GM23338 (cell line): ENCODE results near the gene PPID. TPM values are rescaled to one million over a fixed set of nuclear protein-coding genes. Genes with fewer than 3 reads are reported as not detected.

ENCODE experiments used
- ATAC-seq: fragments of 200-7000 bp; cut with Tn5 transposase; 3 replicates; pipeline ENCODE4 v1.9.1; 2020
- DNase-seq: peaks from one replicate; pipeline ENCODE4 v3.0.0-alpha.2; 2015; ENCODE audit warnings: low spot score
- H2AFZ ChIP-seq: fragments of 200-600 bp; sonication (generic); 2 replicates; pipeline ENCODE4 v1.8.0; 2016; ENCODE audit warnings: antibody characterized with exemption, mild to moderate bottlenecking, moderate library complexity
- H3F3A ChIP-seq: fragments of 200-600 bp; sonication (generic); replicated peaks from 2 replicates; pipeline ENCODE4 v1.8.0; 2017; ENCODE audit warnings: antibody characterized with exemption, mixed run types, low read depth
- H3K27ac ChIP-seq: fragments of 200-600 bp; sonication (generic); 2 replicates; pipeline ENCODE4 v1.6.1; 2016; ENCODE audit warnings: low read depth
- H3K27me3 ChIP-seq: fragments of 200-600 bp; sonication (generic); 2 replicates; pipeline ENCODE4 v1.8.0; 2016; ENCODE audit warnings: mild to moderate bottlenecking, mixed run types, moderate library complexity; ENCODE audit not compliant: insufficient read depth
- H3K36me3 ChIP-seq: fragments of 200-600 bp; sonication (generic); 2 replicates; pipeline ENCODE4 v1.8.0; 2016; ENCODE audit warnings: mild to moderate bottlenecking; ENCODE audit not compliant: insufficient read depth
- H3K4me1 ChIP-seq: fragments of 200-600 bp; sonication (generic); 2 replicates; pipeline ENCODE4 v1.8.0; 2016; ENCODE audit warnings: mild to moderate bottlenecking, moderate library complexity; ENCODE audit not compliant: insufficient read depth
- H3K4me2 ChIP-seq: fragments of 200-600 bp; sonication (generic); 2 replicates; pipeline ENCODE4 v1.7.1; 2017; ENCODE audit warnings: mixed run types
- H3K4me3 ChIP-seq: fragments of 200-600 bp; sonication (generic); 2 replicates; pipeline ENCODE4 v1.6.1; 2016; ENCODE audit warnings: mixed run types
- H3K79me2 ChIP-seq: fragments of 200-600 bp; sonication (generic); replicated peaks from 2 replicates; pipeline ENCODE4 v1.8.0; 2017; ENCODE audit warnings: mild to moderate bottlenecking; ENCODE audit not compliant: insufficient read depth
- H3K9me2 ChIP-seq: fragments of 200-600 bp; sonication (generic); 2 replicates; pipeline ENCODE4 v1.8.0; 2017; ENCODE audit not compliant: insufficient read depth
- H4K20me1 ChIP-seq: fragments of 200-600 bp; sonication (generic); replicated peaks from 2 replicates; pipeline ENCODE4 v1.8.0; 2017; ENCODE audit warnings: mild to moderate bottlenecking; ENCODE audit not compliant: insufficient read depth
- H3K27ac Mint-ChIP-seq: 2 replicates; pipeline ENCODE4 v1.8.0; 2020; ENCODE audit warnings: inconsistent platforms, mild to moderate bottlenecking, moderate library complexity, mixed read lengths
- H3K27me3 Mint-ChIP-seq: 3 replicates; pipeline ENCODE4 v1.8.0; 2022; ENCODE audit warnings: low read depth, mild to moderate bottlenecking, moderate library complexity, mixed read lengths, inconsistent platforms; ENCODE audit not compliant: insufficient read depth, poor library complexity
- H3K36me3 Mint-ChIP-seq: 3 replicates; pipeline ENCODE4 v1.8.0; 2021; ENCODE audit warnings: low read depth, mild to moderate bottlenecking, inconsistent platforms, moderate library complexity, mixed read lengths
- H3K4me1 Mint-ChIP-seq: 3 replicates; pipeline ENCODE4 v1.8.0; 2020; ENCODE audit warnings: mild to moderate bottlenecking, inconsistent platforms, mixed read lengths
- H3K4me3 Mint-ChIP-seq: 3 replicates; pipeline ENCODE4 v1.8.0; 2021; ENCODE audit warnings: moderate library complexity, mild to moderate bottlenecking, inconsistent platforms, mixed read lengths
- H3K9me3 Mint-ChIP-seq: 3 replicates; pipeline ENCODE4 v1.8.0; 2020; ENCODE audit warnings: moderate library complexity, mild to moderate bottlenecking, inconsistent platforms, mixed read lengths
- CREB1 ChIP-seq: fragments of 250-450 bp; sonication (Bioruptor Pico); IDR thresholded peaks from 2 replicates; pipeline ENCODE4 v1.5.0; 2020; ENCODE audit warnings: low read depth, mild to moderate bottlenecking, moderate library complexity
- CTCF ChIP-seq, 2 experiments: fragments of 200-600 bp in 1 of 2; sonication (generic) in 1 of 2; conservative IDR thresholded peaks; 2 replicates each; pipeline versions ENCODE4 v1.5.1 to v1.6.1; 2016 to 2017; ENCODE audit warnings: antibody characterized with exemption in 2 of 2, low read depth in 2 of 2, mild to moderate bottlenecking in 2 of 2, moderate library complexity in 1 of 2
- EZH2 ChIP-seq: fragments of 200-600 bp; sonication (generic); IDR thresholded peaks from one replicate; pipeline ENCODE4 v1.8.0; 2017; ENCODE audit warnings: antibody characterized with exemption, mild to moderate bottlenecking, low read depth; ENCODE audit not compliant: unreplicated experiment
- POLR2AphosphoS5 ChIP-seq: IDR thresholded peaks from 2 replicates; pipeline ENCODE4 v1.6.1; 2016; ENCODE audit warnings: antibody characterized with exemption, low read depth
- STAT1 ChIP-seq: IDR thresholded peaks from one replicate; pipeline ENCODE4 v1.6.1; 2016; ENCODE audit warnings: antibody characterized with exemption; ENCODE audit not compliant: unreplicated experiment
- ZNF114 ChIP-seq: fragments of 250-450 bp; sonication (Bioruptor Pico); IDR thresholded peaks from 2 replicates; pipeline ENCODE4 v1.5.0; 2020; ENCODE audit warnings: mild to moderate bottlenecking, moderate library complexity
- ZNF331 ChIP-seq: fragments of 250-450 bp; sonication (Bioruptor Pico); IDR thresholded peaks from 2 replicates; pipeline ENCODE4 v1.5.0; 2020; ENCODE audit warnings: low read depth, mild to moderate bottlenecking, moderate library complexity
- polyA plus RNA-seq: library from polyadenylated mRNA; unstranded; fragments of >200 nt; fragmentation: Nextera tagmentation; extraction: Ambion mirVana; gene quantifications from 2 replicates; pipeline ENCODE4 v1.2.1, GENCODE V29; 2016
- total RNA-seq: library from RNA; depleted of rRNA; stranded (reverse); fragments of >200 nt; shearing (Covaris generic); gene quantifications from 2 replicates; pipeline ENCODE4 v1.2.3, GENCODE V29; 2014
- TF ChIP-seq, protein P1 (sequence below): IDR thresholded peaks from 2 replicates; pipeline ENCODE4 v1.6.1; 2016; ENCODE audit warnings: antibody characterized with exemption
- TF ChIP-seq, protein P2 (sequence below): IDR thresholded peaks from one replicate; pipeline ENCODE4 v1.6.1; 2018; ENCODE audit warnings: antibody characterized with exemption; ENCODE audit not compliant: unreplicated experiment

PPID gene
- total and polyA plus RNA-seq, 2 experiments from 2014 or later = 56.6 to 66.2 TPM

GRCh38 chr4:158673633-158674032 is 49.6 kb downstream of the PPID start:
- Histone ChIP-seq H4K20me1 (no peaks in the 10 kb centered on the region; the same call in 1 of the 2 replicates), H3K4me1 (0 out of 2 replicates have a peak, but pooled peaks cover 5% of the 10 kb centered on the region), H3K79me2 (peaks cover 33% of the 10 kb centered on the region), H3K27ac (no peak overlapping the region), H3K9me2 (no peaks in the 10 kb centered on the region), H2AFZ (no peak overlapping the region), H3K4me2 (no peak overlapping the region), H3K36me3 (peaks cover 5% of the 10 kb centered on the region; the same call in 1 of the 2 replicates), H3K4me3 (no peak overlapping the region), H3K27me3 (no peaks in the 10 kb centered on the region), H3F3A (peaks cover 5% of the 10 kb centered on the region; the same call in 1 of the 2 replicates)
- Mint-ChIP-seq H3K36me3 (peaks cover 7% of the 10 kb centered on the region), H3K27ac (no peak overlapping the region), H3K4me1 (peaks cover 14% of the 10 kb centered on the region; the same call in 2 of the 3 replicates), H3K9me3 (no peaks in the 10 kb centered on the region; the same call in 2 of the 3 replicates), H3K4me3 (no peak overlapping the region), H3K27me3 (peaks cover 12% of the 10 kb centered on the region)
- no peak for TF ChIP-seq ZNF331 (CRISPR knock-in tag)
- no peak for TF ChIP-seq POLR2AphosphoS5
- no peak for TF ChIP-seq ZNF114 (CRISPR knock-in tag)
- TF ChIP-seq CTCF (conservative IDR thresholded peaks at IDR 0.05; ENCODE audit: low read depth in 2 of 2) = no peak
- ATAC-seq (no peak), DNase-seq (no peak)

DNA sequence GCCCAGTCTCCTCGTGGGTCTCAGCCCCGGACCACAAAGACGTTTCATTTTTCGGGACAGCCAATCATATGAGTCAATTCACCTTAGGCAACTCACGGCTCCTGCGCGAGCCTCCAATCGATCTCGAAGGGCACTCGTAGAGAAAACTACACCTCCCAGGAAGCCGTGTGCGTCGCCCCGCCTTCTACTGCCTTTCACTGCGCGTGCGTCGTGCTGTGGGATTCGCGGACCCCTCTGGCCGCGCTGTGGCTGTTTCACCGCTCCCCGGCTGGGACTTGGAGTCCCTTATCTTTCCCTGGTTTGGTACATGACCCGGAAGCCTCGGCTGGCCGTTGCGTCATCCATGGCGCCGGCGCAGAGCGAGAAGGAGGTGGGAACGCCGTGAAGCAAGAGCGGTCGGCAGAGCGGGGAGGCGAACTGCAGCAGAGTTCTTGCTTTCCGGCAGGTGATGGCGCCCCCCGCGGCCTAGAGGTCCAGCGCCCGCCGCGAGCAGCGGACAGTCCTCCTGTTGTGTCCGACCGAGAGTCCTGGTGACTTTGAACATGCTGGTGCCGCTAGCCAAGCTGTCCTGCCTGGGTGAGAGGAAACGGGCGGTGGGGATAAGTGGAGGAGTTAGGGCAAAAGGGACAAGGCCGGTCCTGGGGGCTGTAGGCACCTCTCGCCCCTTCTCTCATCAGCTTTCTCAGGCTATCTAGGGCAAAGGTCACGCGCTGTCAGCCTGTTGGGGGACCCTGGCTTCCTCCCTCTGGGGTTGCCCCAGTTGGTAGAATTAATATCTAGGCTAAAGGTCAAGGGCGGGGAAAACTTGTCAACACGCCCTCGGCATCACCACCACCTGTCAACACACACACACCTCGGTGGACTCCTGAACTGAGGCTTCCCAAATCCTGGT is 51.0 kb downstream of the PPID start, which contains the start of gene ETFDH:
Gene ETFDH (plus strand): TSS at position 382 of the 892 bp plus-strand sequence. CDS start 161 bp downstream, at position 543.
- Mint-ChIP-seq H3K27ac (peak within 1 kb of the TSS; percentile 98), H3K27me3 (peaks cover 12% of the 10 kb centered on the region), H3K4me1 (peaks cover 14% of the 10 kb centered on the region; the same call in 2 of the 3 replicates), H3K4me3 (peak within 1 kb of the TSS; percentile 98), H3K36me3 (peaks cover 7% of the 10 kb centered on the region), H3K9me3 (no peaks in the 10 kb centered on the region; the same call in 2 of the 3 replicates)
- H3F3A ChIP-seq = peaks cover 5% of the 10 kb centered on the region; the same call in 1 of the 2 replicates
- no peaks in the 10 kb centered on the region for H3K9me2 ChIP-seq
- H4K20me1 ChIP-seq = no peaks in the 10 kb centered on the region; the same call in 1 of the 2 replicates
- H3K27ac ChIP-seq = peak within 1 kb of the TSS; percentile 84
- H3K4me2 ChIP-seq = peak within 1 kb of the TSS; percentile 81
- peak within 1 kb of the TSS; percentile 74 for H2AFZ ChIP-seq
- H3K36me3 ChIP-seq = peaks cover 5% of the 10 kb centered on the region; the same call in 1 of the 2 replicates
- ATAC-seq (peak; percentile 88), DNase-seq (peak; percentile 98)
- 0 out of 2 replicates have a peak, but pooled peaks cover 5% of the 10 kb centered on the region for H3K4me1 ChIP-seq
- no peaks in the 10 kb centered on the region for H3K27me3 ChIP-seq
- H3K79me2 ChIP-seq = peaks cover 46% of the 10 kb centered on the region
- peak within 1 kb of the TSS; percentile 76 for H3K4me3 ChIP-seq
- TF ChIP-seq CREB1 (peak; percentile 89), POLR2AphosphoS5 (peak; percentile 60; the same call in 1 of the 2 replicates), EZH2 (no peak), ZNF331 (CRISPR knock-in tag) (no peak), STAT1 (no peak), ZNF114 (CRISPR knock-in tag) (no peak), CTCF (conservative IDR thresholded peaks at IDR 0.05; ENCODE audit: low read depth in 2 of 2) (peak; percentile 55 to 83)
- TF ChIP-seq, protein P1, sequence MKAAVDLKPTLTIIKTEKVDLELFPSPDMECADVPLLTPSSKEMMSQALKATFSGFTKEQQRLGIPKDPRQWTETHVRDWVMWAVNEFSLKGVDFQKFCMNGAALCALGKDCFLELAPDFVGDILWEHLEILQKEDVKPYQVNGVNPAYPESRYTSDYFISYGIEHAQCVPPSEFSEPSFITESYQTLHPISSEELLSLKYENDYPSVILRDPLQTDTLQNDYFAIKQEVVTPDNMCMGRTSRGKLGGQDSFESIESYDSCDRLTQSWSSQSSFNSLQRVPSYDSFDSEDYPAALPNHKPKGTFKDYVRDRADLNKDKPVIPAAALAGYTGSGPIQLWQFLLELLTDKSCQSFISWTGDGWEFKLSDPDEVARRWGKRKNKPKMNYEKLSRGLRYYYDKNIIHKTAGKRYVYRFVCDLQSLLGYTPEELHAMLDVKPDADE = peak; percentile 96
- TF ChIP-seq, protein P2, sequence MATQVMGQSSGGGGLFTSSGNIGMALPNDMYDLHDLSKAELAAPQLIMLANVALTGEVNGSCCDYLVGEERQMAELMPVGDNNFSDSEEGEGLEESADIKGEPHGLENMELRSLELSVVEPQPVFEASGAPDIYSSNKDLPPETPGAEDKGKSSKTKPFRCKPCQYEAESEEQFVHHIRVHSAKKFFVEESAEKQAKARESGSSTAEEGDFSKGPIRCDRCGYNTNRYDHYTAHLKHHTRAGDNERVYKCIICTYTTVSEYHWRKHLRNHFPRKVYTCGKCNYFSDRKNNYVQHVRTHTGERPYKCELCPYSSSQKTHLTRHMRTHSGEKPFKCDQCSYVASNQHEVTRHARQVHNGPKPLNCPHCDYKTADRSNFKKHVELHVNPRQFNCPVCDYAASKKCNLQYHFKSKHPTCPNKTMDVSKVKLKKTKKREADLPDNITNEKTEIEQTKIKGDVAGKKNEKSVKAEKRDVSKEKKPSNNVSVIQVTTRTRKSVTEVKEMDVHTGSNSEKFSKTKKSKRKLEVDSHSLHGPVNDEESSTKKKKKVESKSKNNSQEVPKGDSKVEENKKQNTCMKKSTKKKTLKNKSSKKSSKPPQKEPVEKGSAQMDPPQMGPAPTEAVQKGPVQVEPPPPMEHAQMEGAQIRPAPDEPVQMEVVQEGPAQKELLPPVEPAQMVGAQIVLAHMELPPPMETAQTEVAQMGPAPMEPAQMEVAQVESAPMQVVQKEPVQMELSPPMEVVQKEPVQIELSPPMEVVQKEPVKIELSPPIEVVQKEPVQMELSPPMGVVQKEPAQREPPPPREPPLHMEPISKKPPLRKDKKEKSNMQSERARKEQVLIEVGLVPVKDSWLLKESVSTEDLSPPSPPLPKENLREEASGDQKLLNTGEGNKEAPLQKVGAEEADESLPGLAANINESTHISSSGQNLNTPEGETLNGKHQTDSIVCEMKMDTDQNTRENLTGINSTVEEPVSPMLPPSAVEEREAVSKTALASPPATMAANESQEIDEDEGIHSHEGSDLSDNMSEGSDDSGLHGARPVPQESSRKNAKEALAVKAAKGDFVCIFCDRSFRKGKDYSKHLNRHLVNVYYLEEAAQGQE = no peak
